HEK293T (cell line): Measurements from ENCODE around the gene COL12A1.

Experiments
- ARNT ChIP-seq: fragments of 450-650 bp; IDR thresholded peaks from 2 replicates; pipeline ENCODE4 v1.6.1; 2017; ENCODE audit warnings: mild to moderate bottlenecking
- FOXA1 ChIP-seq: fragments of 450-650 bp; IDR thresholded peaks from 2 replicates; pipeline ENCODE4 v1.6.1; 2016; ENCODE audit warnings: mild to moderate bottlenecking
- FOXM1 ChIP-seq: fragments of 450-650 bp; IDR thresholded peaks from 2 replicates; pipeline ENCODE4 v1.6.1; 2017; ENCODE audit warnings: mild to moderate bottlenecking, borderline replicate concordance

- TF ChIP-seq FOXA1 (no peak), FOXM1 (no peak), ARNT (no peak)
Measured at GRCh38 chr6:75183099-75183541, 22.7 kb downstream of the COL12A1 start.
